ENCODE data around the gene SMIM15. TPM values are rescaled to one million over a fixed set of nuclear protein-coding genes. Genes with fewer than 3 reads are reported as not detected.

Gene SMIM15
- polyA plus RNA-seq, 1 donor from 2014 or later, result 30.1 TPM

DNA sequence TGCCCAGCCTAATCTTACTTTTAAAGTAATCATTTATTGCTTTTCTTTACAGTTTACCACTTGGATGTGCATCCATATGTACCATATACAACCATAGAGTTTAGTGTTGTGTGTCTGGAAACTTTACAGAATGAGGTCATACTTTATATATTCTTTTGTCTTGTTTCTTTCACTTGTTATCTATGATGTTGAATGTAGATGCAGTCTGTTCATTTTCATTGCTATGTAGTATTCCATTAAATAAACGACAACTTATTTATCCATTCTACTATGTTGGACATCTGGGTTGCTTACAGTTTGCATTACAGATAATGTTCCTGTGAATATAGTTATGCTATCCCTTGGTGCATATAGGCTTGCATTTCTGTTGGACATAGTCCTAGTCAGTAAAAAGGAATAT is 21.3 kb upstream of the SMIM15 start:
- no peak overlapping the region for H3K9ac ChIP-seq (ENCODE audit: low read length)
- no peak overlapping the region for H2AFZ ChIP-seq (ENCODE audit: low read depth, low read length)
- no peaks in the 10 kb centered on the region for H3K36me3 ChIP-seq (ENCODE audit: insufficient read depth, low read length)
- H3K27ac ChIP-seq (ENCODE audit: low read length), result no peak overlapping the region
- H3K9me3 ChIP-seq (ENCODE audit: low read length), result no peaks in the 10 kb centered on the region
- H4K20me1 ChIP-seq (ENCODE audit: insufficient read depth), result no peaks in the 10 kb centered on the region
- H3K9me2 ChIP-seq (ENCODE audit: insufficient read depth, low read length), result no peaks in the 10 kb centered on the region
- no peak overlapping the region for H3K4me3 ChIP-seq (ENCODE audit: low read length)
- TF ChIP-seq, protein P1, sequence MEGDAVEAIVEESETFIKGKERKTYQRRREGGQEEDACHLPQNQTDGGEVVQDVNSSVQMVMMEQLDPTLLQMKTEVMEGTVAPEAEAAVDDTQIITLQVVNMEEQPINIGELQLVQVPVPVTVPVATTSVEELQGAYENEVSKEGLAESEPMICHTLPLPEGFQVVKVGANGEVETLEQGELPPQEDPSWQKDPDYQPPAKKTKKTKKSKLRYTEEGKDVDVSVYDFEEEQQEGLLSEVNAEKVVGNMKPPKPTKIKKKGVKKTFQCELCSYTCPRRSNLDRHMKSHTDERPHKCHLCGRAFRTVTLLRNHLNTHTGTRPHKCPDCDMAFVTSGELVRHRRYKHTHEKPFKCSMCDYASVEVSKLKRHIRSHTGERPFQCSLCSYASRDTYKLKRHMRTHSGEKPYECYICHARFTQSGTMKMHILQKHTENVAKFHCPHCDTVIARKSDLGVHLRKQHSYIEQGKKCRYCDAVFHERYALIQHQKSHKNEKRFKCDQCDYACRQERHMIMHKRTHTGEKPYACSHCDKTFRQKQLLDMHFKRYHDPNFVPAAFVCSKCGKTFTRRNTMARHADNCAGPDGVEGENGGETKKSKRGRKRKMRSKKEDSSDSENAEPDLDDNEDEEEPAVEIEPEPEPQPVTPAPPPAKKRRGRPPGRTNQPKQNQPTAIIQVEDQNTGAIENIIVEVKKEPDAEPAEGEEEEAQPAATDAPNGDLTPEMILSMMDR (IDR thresholded peaks at IDR 0.05; ENCODE audit: poor library complexity, severe bottlenecking), result no peak
- no peak for TF ChIP-seq MXI1 (conservative IDR thresholded peaks at IDR 0.05; ENCODE audit: poor library complexity, severe bottlenecking)
- no peak for TF ChIP-seq POLR2AphosphoS5 (IDR thresholded peaks at IDR 0.05)
- TF ChIP-seq, protein P2, sequence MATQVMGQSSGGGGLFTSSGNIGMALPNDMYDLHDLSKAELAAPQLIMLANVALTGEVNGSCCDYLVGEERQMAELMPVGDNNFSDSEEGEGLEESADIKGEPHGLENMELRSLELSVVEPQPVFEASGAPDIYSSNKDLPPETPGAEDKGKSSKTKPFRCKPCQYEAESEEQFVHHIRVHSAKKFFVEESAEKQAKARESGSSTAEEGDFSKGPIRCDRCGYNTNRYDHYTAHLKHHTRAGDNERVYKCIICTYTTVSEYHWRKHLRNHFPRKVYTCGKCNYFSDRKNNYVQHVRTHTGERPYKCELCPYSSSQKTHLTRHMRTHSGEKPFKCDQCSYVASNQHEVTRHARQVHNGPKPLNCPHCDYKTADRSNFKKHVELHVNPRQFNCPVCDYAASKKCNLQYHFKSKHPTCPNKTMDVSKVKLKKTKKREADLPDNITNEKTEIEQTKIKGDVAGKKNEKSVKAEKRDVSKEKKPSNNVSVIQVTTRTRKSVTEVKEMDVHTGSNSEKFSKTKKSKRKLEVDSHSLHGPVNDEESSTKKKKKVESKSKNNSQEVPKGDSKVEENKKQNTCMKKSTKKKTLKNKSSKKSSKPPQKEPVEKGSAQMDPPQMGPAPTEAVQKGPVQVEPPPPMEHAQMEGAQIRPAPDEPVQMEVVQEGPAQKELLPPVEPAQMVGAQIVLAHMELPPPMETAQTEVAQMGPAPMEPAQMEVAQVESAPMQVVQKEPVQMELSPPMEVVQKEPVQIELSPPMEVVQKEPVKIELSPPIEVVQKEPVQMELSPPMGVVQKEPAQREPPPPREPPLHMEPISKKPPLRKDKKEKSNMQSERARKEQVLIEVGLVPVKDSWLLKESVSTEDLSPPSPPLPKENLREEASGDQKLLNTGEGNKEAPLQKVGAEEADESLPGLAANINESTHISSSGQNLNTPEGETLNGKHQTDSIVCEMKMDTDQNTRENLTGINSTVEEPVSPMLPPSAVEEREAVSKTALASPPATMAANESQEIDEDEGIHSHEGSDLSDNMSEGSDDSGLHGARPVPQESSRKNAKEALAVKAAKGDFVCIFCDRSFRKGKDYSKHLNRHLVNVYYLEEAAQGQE (IDR thresholded peaks at IDR 0.05; ENCODE audit: borderline replicate concordance), result no peak
- TF ChIP-seq EP300 (conservative IDR thresholded peaks at IDR 0.05; ENCODE audit: poor library complexity, severe bottlenecking), result no peak
- no peak for TF ChIP-seq SMC3 (conservative IDR thresholded peaks at IDR 0.05; ENCODE audit: poor library complexity)
- no peak for TF ChIP-seq RAD21 (conservative IDR thresholded peaks at IDR 0.05)
- TF ChIP-seq TAF1 (IDR thresholded peaks at IDR 0.05; ENCODE audit: low read depth), result no peak
- TF ChIP-seq EZH2 (IDR thresholded peaks at IDR 0.05; ENCODE audit: borderline replicate concordance, insufficient read depth, low read length, poor library complexity, severe bottlenecking), result no peak
- no peaks in the 10 kb centered on the region for H3K27me3 ChIP-seq (ENCODE audit: insufficient read depth, low read depth, low read length)
- no peak overlapping the region for H3K4me2 ChIP-seq (ENCODE audit: low read length)
- H3K79me2 ChIP-seq (replicated peaks; ENCODE audit: insufficient read depth, low read length), result no peaks in the 10 kb centered on the region
- no peaks in the 10 kb centered on the region for H3F3A ChIP-seq (ENCODE audit: insufficient read depth, low read length, poor library complexity, severe bottlenecking)

DNA sequence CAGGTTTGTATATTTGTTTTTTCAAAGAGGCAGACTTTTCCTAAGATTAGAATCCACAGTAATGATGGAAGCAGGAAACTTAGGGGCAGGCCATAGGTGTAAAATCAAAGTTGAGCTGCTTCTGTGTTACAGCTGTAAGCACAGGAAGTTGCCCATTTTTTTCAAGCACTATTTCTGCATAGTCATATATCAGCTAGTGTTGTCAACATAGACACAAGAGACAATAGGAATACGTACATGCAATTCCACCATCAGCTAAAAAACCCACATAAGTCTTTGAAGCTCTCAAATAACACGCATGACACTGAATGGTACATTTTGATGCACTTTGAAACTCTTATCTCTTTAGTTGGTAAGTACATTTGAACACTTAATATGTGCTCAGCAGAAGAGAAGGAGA is 20.2 kb upstream of the SMIM15 start:
- no peak overlapping the region for H3K27ac ChIP-seq (ENCODE audit: low read length)
- no peaks in the 10 kb centered on the region for H3F3A ChIP-seq (ENCODE audit: insufficient read depth, low read length, poor library complexity, severe bottlenecking)
- H3K27me3 ChIP-seq (ENCODE audit: insufficient read depth, low read depth, low read length), result no peaks in the 10 kb centered on the region
- no peak overlapping the region for H3K4me2 ChIP-seq (ENCODE audit: low read length)
- no peak overlapping the region for H3K4me3 ChIP-seq (ENCODE audit: low read length)
- H3K79me2 ChIP-seq (replicated peaks; ENCODE audit: insufficient read depth, low read length), result no peaks in the 10 kb centered on the region
- no peaks in the 10 kb centered on the region for H3K9me3 ChIP-seq (ENCODE audit: low read length)
- no peaks in the 10 kb centered on the region for H3K9me2 ChIP-seq (ENCODE audit: insufficient read depth, low read length)
- no peak overlapping the region for H2AFZ ChIP-seq (ENCODE audit: low read depth, low read length)
- no peaks in the 10 kb centered on the region for H3K36me3 ChIP-seq (ENCODE audit: insufficient read depth, low read length)
- H3K9ac ChIP-seq (ENCODE audit: low read length), result no peak overlapping the region
- no peaks in the 10 kb centered on the region for H4K20me1 ChIP-seq (ENCODE audit: insufficient read depth)
- TF ChIP-seq SMC3 (conservative IDR thresholded peaks at IDR 0.05; ENCODE audit: poor library complexity), result no peak
- TF ChIP-seq, protein P1 (IDR thresholded peaks at IDR 0.05; ENCODE audit: poor library complexity, severe bottlenecking), result no peak

Data from neural cell (in vitro differentiated cells).